K562 (cell line): Measurements from ENCODE around the gene CCN6. TPM values are rescaled to one million over a fixed set of nuclear protein-coding genes. Genes with fewer than 3 reads are reported as not detected.
"Not testable (repeated sequence)": the region's sequence is repeated elsewhere in the genome, so short reads cannot be mapped to it uniquely, and the experiment has no call there.

ENCODE experiments used
- ATAC-seq: fragments of 200-7000 bp; cut with Tn5 transposase; 3 replicates; pipeline ENCODE4 v1.9.1; 2020; ENCODE audit warnings: moderate library complexity
- BruUV-seq: library from RNA; stranded (reverse); fragments of 400-500 nt; replicated peaks from 2 replicates; lab custom pipeline; 2021; lab: Mats Ljungman, UMichigan
- CTCF ChIA-PET: fragments of 300-600 bp; formaldehyde crosslinking; extraction: SDS; loops from one replicate; lab custom pipeline; 2021; ENCODE audit warnings: low intra/inter-chr PET ratio; lab: Yijun Ruan, JAX
- POLR2A ChIA-PET: fragments of 300-600, 350-650 bp; sonication (Branson Sonifier 250); formaldehyde crosslinking; extraction: SDS; loops from one replicate; lab custom pipeline; 2021; ENCODE audit warnings: antibody characterized with exemption, inconsistent platforms; lab: Yijun Ruan, JAX
- DNase-seq, 4 experiments: peaks; one replicate each; pipeline versions ENCODE4 v3.0.0 to v3.0.0-alpha.2; 2011 to 2018; ENCODE audit warnings: low spot score in 3 of 4, mixed read lengths in 3 of 4; ENCODE audit errors: extremely low read depth in 1 of 4
- FAIRE-seq: peaks from 2 replicates; lab custom pipeline; 2011; peaks lifted over from hg19 to GRCh38; lab: Jason Lieb, UNC
- H2AFZ ChIP-seq: 2 replicates; pipeline ENCODE4 v1.6.0; 2011; ENCODE audit warnings: low read depth, low read length, control low read depth, inconsistent platforms
- H3K27ac ChIP-seq: fragments of 200-600 bp; 3 replicates; pipeline ENCODE4 v1.8.0; 2011; ENCODE audit warnings: low read depth, mild to moderate bottlenecking, control low read depth, inconsistent platforms, low read length, moderate library complexity, mixed read lengths; ENCODE audit errors: extremely low read depth
- H3K27me3 ChIP-seq, 2 experiments: fragments of 300-600 bp in 1 of 2; 2 replicates in 1 of 2; 3 replicates in 1 of 2; pipeline versions ENCODE4 v1.6.0 to v1.8.0; 2011; ENCODE audit warnings: inconsistent platforms in 2 of 2, low read length in 2 of 2, mild to moderate bottlenecking in 1 of 2, mixed read lengths in 1 of 2, moderate library complexity in 1 of 2; ENCODE audit not compliant: control insufficient read depth in 2 of 2, insufficient read depth in 2 of 2
- H3K36me3 ChIP-seq: fragments of 300-600 bp; 3 replicates; pipeline ENCODE4 v1.8.0; 2011; ENCODE audit warnings: mild to moderate bottlenecking, low read length, inconsistent platforms; ENCODE audit not compliant: control insufficient read depth, insufficient read depth
- H3K4me1 ChIP-seq, 2 experiments: fragments of 200-600 bp in 1 of 2; replicated peaks in 1 of 2; 2 replicates in 1 of 2; 3 replicates in 1 of 2; pipeline versions ENCODE4 v1.5.1 to v1.8.0; 2011; ENCODE audit warnings: inconsistent platforms in 2 of 2, low read length in 2 of 2, mild to moderate bottlenecking in 1 of 2, mixed read lengths in 1 of 2, moderate library complexity in 1 of 2; ENCODE audit not compliant: control insufficient read depth in 2 of 2, insufficient read depth in 2 of 2
- H3K4me2 ChIP-seq: 2 replicates; pipeline ENCODE4 v1.6.1; 2011; ENCODE audit warnings: low read length, control low read depth, inconsistent platforms, mixed read lengths; ENCODE audit not compliant: insufficient read depth
- H3K4me3 ChIP-seq: fragments of 200-600 bp; sonication (generic), shearing (Covaris generic); 2 replicates; pipeline ENCODE4 v1.5.1; 2016; ENCODE audit warnings: control low read depth, inconsistent platforms
- H3K79me2 ChIP-seq: fragments of 200-600 bp; 3 replicates; pipeline ENCODE4 v1.8.0; 2011; ENCODE audit warnings: low read length, inconsistent platforms; ENCODE audit not compliant: control insufficient read depth, insufficient read depth
- H3K9ac ChIP-seq, 2 experiments: 2 replicates each; pipeline versions ENCODE4 v1.6.0 to v1.6.1; 2011; ENCODE audit warnings: low read depth in 2 of 2, low read length in 2 of 2, control low read depth in 1 of 2, inconsistent platforms in 1 of 2, mild to moderate bottlenecking in 1 of 2, mixed read lengths in 1 of 2; ENCODE audit not compliant: insufficient read depth in 1 of 2
- H3K9me1 ChIP-seq: one replicate; pipeline ENCODE4 v1.6.0; 2011; ENCODE audit warnings: inconsistent platforms, mild to moderate bottlenecking, low read length, moderate library complexity; ENCODE audit not compliant: control insufficient read depth, insufficient read depth
- H3K9me3 ChIP-seq: replicated peaks from 2 replicates; pipeline ENCODE4 v1.5.1; 2011; ENCODE audit warnings: low read depth, low read length, inconsistent platforms; ENCODE audit not compliant: control insufficient read depth, insufficient read depth
- H4K20me1 ChIP-seq: replicated peaks from 2 replicates; pipeline ENCODE4 v1.6.1; 2011; ENCODE audit warnings: low read length, inconsistent platforms, mixed read lengths; ENCODE audit not compliant: control insufficient read depth, insufficient read depth
- FOSL1 ChIP-seq: fragments of 200-800 bp; sonication (Bioruptor generic); conservative IDR thresholded peaks from 2 replicates; pipeline ENCODE4 v1.6.1; 2016; ENCODE audit warnings: missing genetic modification characterization, missing compliant biosample characterization
- HDAC8 ChIP-seq: fragments of 450-650 bp; IDR thresholded peaks from 2 replicates; pipeline ENCODE4 v1.6.1; 2016; ENCODE audit warnings: mild to moderate bottlenecking, missing genetic modification characterization, moderate library complexity, missing compliant biosample characterization
- OTX1 ChIP-seq: fragments of 450-650 bp; formaldehyde crosslinking; IDR thresholded peaks from 2 replicates; pipeline ENCODE4 v1.4.0; 2022; ENCODE audit warnings: mild to moderate bottlenecking
- RUNX1 ChIP-seq: sonication (generic); IDR thresholded peaks from 2 replicates; pipeline ENCODE4 v1.6.1; 2016; ENCODE audit warnings: antibody characterized with exemption, low read depth
- TBP ChIP-seq: optimal IDR thresholded peaks from 2 replicates; pipeline ENCODE3; 2011; ENCODE audit warnings: low read depth, low read length, improper control_type of control experiment
- TOE1 ChIP-seq, 2 experiments: fragments of 450-650 bp in 1 of 2; sonication (generic) in 1 of 2; formaldehyde crosslinking in 1 of 2; IDR thresholded peaks; 2 replicates each; pipeline versions ENCODE4 v1.7.1 to v1.8.0; 2016 to 2022; ENCODE audit warnings: borderline replicate concordance in 2 of 2, mild to moderate bottlenecking in 2 of 2, antibody characterized with exemption in 1 of 2, inconsistent platforms in 1 of 2, low read depth in 1 of 2, missing genetic modification reagents in 1 of 2, moderate library complexity in 1 of 2
- XRCC3 ChIP-seq: fragments of 450-650 bp; IDR thresholded peaks from 2 replicates; pipeline ENCODE4 v1.6.1; 2017; ENCODE audit warnings: mild to moderate bottlenecking, moderate library complexity
- ZC3H4 ChIP-seq: sonication (generic); formaldehyde crosslinking; IDR thresholded peaks from 2 replicates; pipeline ENCODE4 v1.9.0; 2021; ENCODE audit warnings: missing genetic modification reagents, borderline replicate concordance
- WGBS: fragments of 100-300 bp; shearing (Covaris generic); methylation state at CpG from one replicate; pipeline ENCODE4 v1.1.6; 2016; ENCODE audit warnings: low coverage, mixed read lengths; ENCODE audit not compliant: insufficient coverage; ENCODE audit errors: missing lambda C conversion rate; 5-methylcytosine and 5-hydroxymethylcytosine counted together
- in situ Hi-C: fragments of 300-500 bp; cut with MboI; formaldehyde crosslinking; loops from 4 replicates; pipeline ENCODE4 v1.15.0; 2018; ENCODE audit warnings: inconsistent platforms, mixed read lengths
- intact Hi-C: fragments of 100-400 bp; cut with micrococcal nuclease; formaldehyde crosslinking; loops from 2 replicates; pipeline ENCODE4 v1.14.2; 2022
- polyA plus RNA-seq, 8 experiments: library from polyadenylated mRNA; depleted of rRNA in 4 of 8; stranded (reverse) in 5 of 8; unstranded in 3 of 8; fragments of >200 nt; fragmentation: Nextera tagmentation in 2 of 8; fragmentation: Illumina TruSeq in 1 of 8; extraction: Ambion mirVana in 2 of 8; extraction: Trizol in 1 of 8; gene quantifications; 2 replicates each; pipeline versions ENCODE4 v1.2.1 to v1.2.3, GENCODE V29; 2011 to 2014; ENCODE audit warnings: inconsistent platforms in 1 of 8, missing spikeins in 1 of 8
- total RNA-seq, 7 experiments: library from RNA; depleted of rRNA in 6 of 7; stranded (reverse); fragments of >200 nt in 6 of 7; fragmentation: Illumina TruSeq in 2 of 7; extraction: Trizol in 2 of 7; gene quantifications; 2 replicates each; pipeline versions ENCODE4 v1.2.1 to v1.2.3, GENCODE V29; 2011 to 2021; ENCODE audit warnings: low replicate concordance in 1 of 7
- TF ChIP-seq, protein P1 (sequence below): IDR thresholded peaks from 3 replicates; pipeline ENCODE4 v1.6.1; 2011; ENCODE audit warnings: borderline replicate concordance, mild to moderate bottlenecking; ENCODE audit not compliant: insufficient read length, insufficient read depth
- TF ChIP-seq, protein P2 (sequence below): IDR thresholded peaks from 2 replicates; pipeline ENCODE4 v1.6.1; 2011; ENCODE audit not compliant: insufficient read length; ENCODE audit errors: extremely low read depth
- TF ChIP-seq, protein P3 (sequence below): fragments of 250-450 bp; sonication (Bioruptor Pico); IDR thresholded peaks from 2 replicates; pipeline ENCODE4 v1.8.0; 2022; ENCODE audit warnings: moderate library complexity, mild to moderate bottlenecking, inconsistent platforms
- TF ChIP-seq, protein P4 (sequence below): fragments of 450-650 bp; IDR thresholded peaks from 2 replicates; pipeline ENCODE4 v1.7.0; 2016; ENCODE audit warnings: borderline replicate concordance

The CCN6 gene
- total and polyA plus RNA-seq, 9 of the 15 experiments (the other 6 are each of a cell fraction or from before 2014, with no cell fraction given): 0.04 to 0.62 (median 0.21) TPM; not detected in 2

DNA sequence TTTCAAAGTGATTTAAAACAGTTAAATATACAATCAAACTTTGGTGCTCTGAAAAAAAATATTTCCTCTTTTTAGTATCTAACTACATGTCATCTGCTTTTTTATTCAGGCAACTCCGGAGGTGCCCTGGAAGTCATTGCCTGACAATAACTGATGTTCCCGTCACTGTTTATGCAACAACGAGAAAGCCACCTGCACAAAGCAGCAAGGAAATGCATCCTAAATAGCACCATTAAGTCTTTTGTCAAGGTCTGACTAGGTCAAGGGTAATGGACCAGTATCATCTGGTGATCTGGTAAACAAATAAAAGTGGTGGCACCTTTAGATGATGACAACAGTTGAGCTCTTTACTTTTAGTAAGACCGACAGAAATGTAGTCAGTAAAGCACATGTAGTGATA lies 46.7 kb downstream of the CCN6 start:
- Histone ChIP-seq H3K4me2 (no peak overlapping the region), H3K27ac (no peak overlapping the region), H3K9ac (no peak overlapping the region), H3K4me1 (no peaks in the 10 kb centered on the region), H2AFZ (no peak overlapping the region), H3K36me3 (no peaks in the 10 kb centered on the region), H3K9me1 (no peaks in the 10 kb centered on the region), H3K79me2 (no peaks in the 10 kb centered on the region), H3K9me3 (no peaks in the 10 kb centered on the region), H3K4me3 (no peak overlapping the region), H3K27me3 (peaks cover 3 to 7% of the 10 kb centered on the region in 2 experiments; a peak in 3 of 5 replicates), H4K20me1 (no peaks in the 10 kb centered on the region)
- ChIA-PET CTCF (no interaction called here), POLR2A (interaction anchor here (0.7 kb wide), 1 partner anchor 13 kb away, joined by 3 read pairs; the partner anchor contains the start of gene FAM229B)
- no peak for FAIRE-seq
- DNase-seq: no peak
- BruUV-seq: no TSS peak
- ATAC-seq: no peak
- WGBS: 2% methylated on average over 4 of the region's 4 CpGs
- TF ChIP-seq FOSL1 (tag) (no peak), RUNX1 (no peak), TBP (no peak), TOE1 (IDR thresholded peaks at IDR 0.05; ENCODE audit: borderline replicate concordance) (no peak), TOE1 (CRISPR knock-in tag; IDR thresholded peaks at IDR 0.05; ENCODE audit: borderline replicate concordance, low read depth) (no peak), OTX1 (CRISPR knock-in tag) (no peak), HDAC8 (tag) (no peak), XRCC3 (no peak), ZC3H4 (CRISPR knock-in tag) (no peak)
- TF ChIP-seq, protein P1, sequence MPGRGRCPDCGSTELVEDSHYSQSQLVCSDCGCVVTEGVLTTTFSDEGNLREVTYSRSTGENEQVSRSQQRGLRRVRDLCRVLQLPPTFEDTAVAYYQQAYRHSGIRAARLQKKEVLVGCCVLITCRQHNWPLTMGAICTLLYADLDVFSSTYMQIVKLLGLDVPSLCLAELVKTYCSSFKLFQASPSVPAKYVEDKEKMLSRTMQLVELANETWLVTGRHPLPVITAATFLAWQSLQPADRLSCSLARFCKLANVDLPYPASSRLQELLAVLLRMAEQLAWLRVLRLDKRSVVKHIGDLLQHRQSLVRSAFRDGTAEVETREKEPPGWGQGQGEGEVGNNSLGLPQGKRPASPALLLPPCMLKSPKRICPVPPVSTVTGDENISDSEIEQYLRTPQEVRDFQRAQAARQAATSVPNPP: no peak
- TF ChIP-seq, protein P2, sequence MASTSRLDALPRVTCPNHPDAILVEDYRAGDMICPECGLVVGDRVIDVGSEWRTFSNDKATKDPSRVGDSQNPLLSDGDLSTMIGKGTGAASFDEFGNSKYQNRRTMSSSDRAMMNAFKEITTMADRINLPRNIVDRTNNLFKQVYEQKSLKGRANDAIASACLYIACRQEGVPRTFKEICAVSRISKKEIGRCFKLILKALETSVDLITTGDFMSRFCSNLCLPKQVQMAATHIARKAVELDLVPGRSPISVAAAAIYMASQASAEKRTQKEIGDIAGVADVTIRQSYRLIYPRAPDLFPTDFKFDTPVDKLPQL: no peak
- TF ChIP-seq, protein P3, sequence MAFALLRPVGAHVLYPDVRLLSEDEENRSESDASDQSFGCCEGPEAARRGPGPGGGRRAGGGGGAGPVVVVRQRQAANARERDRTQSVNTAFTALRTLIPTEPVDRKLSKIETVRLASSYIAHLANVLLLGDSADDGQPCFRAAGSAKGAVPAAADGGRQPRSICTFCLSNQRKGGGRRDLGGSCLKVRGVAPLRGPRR (CRISPR knock-in tag): no peak
- TF ChIP-seq, protein P4, sequence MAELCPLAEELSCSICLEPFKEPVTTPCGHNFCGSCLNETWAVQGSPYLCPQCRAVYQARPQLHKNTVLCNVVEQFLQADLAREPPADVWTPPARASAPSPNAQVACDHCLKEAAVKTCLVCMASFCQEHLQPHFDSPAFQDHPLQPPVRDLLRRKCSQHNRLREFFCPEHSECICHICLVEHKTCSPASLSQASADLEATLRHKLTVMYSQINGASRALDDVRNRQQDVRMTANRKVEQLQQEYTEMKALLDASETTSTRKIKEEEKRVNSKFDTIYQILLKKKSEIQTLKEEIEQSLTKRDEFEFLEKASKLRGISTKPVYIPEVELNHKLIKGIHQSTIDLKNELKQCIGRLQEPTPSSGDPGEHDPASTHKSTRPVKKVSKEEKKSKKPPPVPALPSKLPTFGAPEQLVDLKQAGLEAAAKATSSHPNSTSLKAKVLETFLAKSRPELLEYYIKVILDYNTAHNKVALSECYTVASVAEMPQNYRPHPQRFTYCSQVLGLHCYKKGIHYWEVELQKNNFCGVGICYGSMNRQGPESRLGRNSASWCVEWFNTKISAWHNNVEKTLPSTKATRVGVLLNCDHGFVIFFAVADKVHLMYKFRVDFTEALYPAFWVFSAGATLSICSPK: no peak
- in situ Hi-C loops (no loop called here), intact Hi-C loops (no loop called here)

DNA sequence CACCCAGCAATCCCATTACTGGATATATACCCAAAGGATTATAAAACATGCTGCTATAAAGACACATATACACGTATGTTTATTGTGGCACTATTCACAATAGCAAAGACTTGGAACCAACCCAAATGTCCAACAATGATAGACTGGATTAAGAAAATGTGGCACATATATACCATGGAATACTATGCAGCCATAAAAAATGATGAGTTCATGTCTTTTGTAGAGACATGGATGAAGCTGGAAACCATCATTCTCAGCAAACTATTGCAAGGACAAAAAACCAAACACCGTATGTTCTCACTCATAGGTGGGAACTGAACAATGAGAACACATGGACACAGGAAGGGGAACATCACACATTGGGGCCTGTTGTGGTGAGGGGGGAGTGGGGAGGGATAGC lies 52.1 kb downstream of the CCN6 start:
- CTCF ChIA-PET: interaction anchor here (0.6 kb wide), 1 partner anchor 12 kb away, joined by 3 read pairs; no protein-coding TSS in a partner anchor
- POLR2A ChIA-PET: interaction anchor here (1.1 kb wide), 1 partner anchor 13 kb away, joined by 3 read pairs; no protein-coding TSS in a partner anchor
- intact Hi-C loops: not testable (repeated sequence)

More for the DNA sequence above, 52.1 kb downstream of the CCN6 start:
- H2AFZ ChIP-seq, H4K20me1 ChIP-seq, DNase-seq, H3K4me1 ChIP-seq, H3K79me2 ChIP-seq, FAIRE-seq, BruUV-seq, H3K27me3 ChIP-seq, H3K9me1 ChIP-seq, H3K36me3 ChIP-seq, ATAC-seq, H3K4me3 ChIP-seq, in situ Hi-C loops, H3K9me3 ChIP-seq, H3K4me2 ChIP-seq, H3K27ac ChIP-seq, H3K9ac ChIP-seq: not testable (repeated sequence)
- 20% methylated on average over 1 of the region's 2 CpGs for WGBS
